H9 (cell line): ENCODE measurements around the gene SPINT2. TPM values are rescaled to one million over a fixed set of nuclear protein-coding genes. Genes with fewer than 3 reads are reported as not detected.

ENCODE experiments used
- DNase-seq: peaks from one replicate; pipeline ENCODE4 v3.0.0-alpha.2; 2017
- H2AFZ ChIP-seq: one replicate; pipeline ENCODE4 v1.6.1; 2013; ENCODE audit warnings: mild to moderate bottlenecking, low read length, control low read depth, moderate library complexity
- H2AK5ac ChIP-seq: 2 replicates; pipeline ENCODE4 v1.6.1; 2013; ENCODE audit warnings: low read length, control low read depth, mixed read lengths; ENCODE audit not compliant: insufficient read length
- H2BK120ac ChIP-seq: one replicate; pipeline ENCODE4 v1.6.1; 2013; ENCODE audit warnings: low read depth, mild to moderate bottlenecking, low read length, control low read depth, inconsistent platforms; ENCODE audit not compliant: poor library complexity, severe bottlenecking
- H2BK12ac ChIP-seq: 2 replicates; pipeline ENCODE4 v1.6.1; 2013; ENCODE audit warnings: low read length, control low read depth, mixed read lengths, low read depth; ENCODE audit not compliant: insufficient read length
- H2BK15ac ChIP-seq: 2 replicates; pipeline ENCODE4 v1.6.1; 2013; ENCODE audit warnings: low read depth, low read length, control low read depth
- H2BK20ac ChIP-seq: one replicate; pipeline ENCODE4 v1.6.1; 2013; ENCODE audit warnings: low read depth, mild to moderate bottlenecking, low read length, control low read depth, inconsistent platforms; ENCODE audit not compliant: poor library complexity, severe bottlenecking
- H2BK5ac ChIP-seq: 2 replicates; pipeline ENCODE4 v1.6.1; 2013; ENCODE audit warnings: low read length, control low read depth, mixed read lengths; ENCODE audit not compliant: insufficient read length
- H3K14ac ChIP-seq: 2 replicates; pipeline ENCODE4 v1.6.1; 2013; ENCODE audit warnings: low read length, control low read depth; ENCODE audit not compliant: insufficient read depth
- H3K18ac ChIP-seq: 2 replicates; pipeline ENCODE4 v1.6.1; 2013; ENCODE audit warnings: low read depth, mild to moderate bottlenecking, mixed read lengths, low read length, control low read depth; ENCODE audit not compliant: insufficient read length
- H3K23ac ChIP-seq: 2 replicates; pipeline ENCODE4 v1.6.1; 2013; ENCODE audit warnings: low read length, control low read depth, mixed read lengths, low read depth; ENCODE audit not compliant: insufficient read length
- H3K23me2 ChIP-seq: 2 replicates; pipeline ENCODE4 v1.6.1; 2013; ENCODE audit warnings: low read depth, mild to moderate bottlenecking, mixed read lengths, low read length, control low read depth; ENCODE audit not compliant: insufficient read length, poor library complexity, severe bottlenecking
- H3K27ac ChIP-seq: 2 replicates; pipeline ENCODE4 v1.5.1; 2013; ENCODE audit warnings: low read length, control low read depth, mixed read lengths, low read depth; ENCODE audit not compliant: insufficient read length
- H3K27me3 ChIP-seq: 2 replicates; pipeline ENCODE4 v1.6.1; 2013; ENCODE audit warnings: low read length, control low read depth, inconsistent platforms; ENCODE audit not compliant: insufficient read depth
- H3K4ac ChIP-seq: 2 replicates; pipeline ENCODE4 v1.6.1; 2013; ENCODE audit warnings: low read depth, mild to moderate bottlenecking, control low read depth, inconsistent platforms, low read length, moderate library complexity
- H3K4me1 ChIP-seq: 2 replicates; pipeline ENCODE4 v1.6.1; 2013; ENCODE audit warnings: low read length, control low read depth, inconsistent platforms; ENCODE audit not compliant: insufficient read depth
- H3K4me2 ChIP-seq: 2 replicates; pipeline ENCODE4 v1.6.1; 2013; ENCODE audit warnings: low read length, control low read depth, mixed read lengths; ENCODE audit not compliant: insufficient read length, insufficient read depth
- H3K56ac ChIP-seq: 2 replicates; pipeline ENCODE4 v1.6.1; 2013; ENCODE audit warnings: low read depth, mild to moderate bottlenecking, mixed read lengths, low read length, control low read depth; ENCODE audit not compliant: insufficient read length
- H3K79me1 ChIP-seq: 2 replicates; pipeline ENCODE4 v1.6.1; 2013; ENCODE audit warnings: low read depth, mild to moderate bottlenecking, moderate library complexity, low read length, control low read depth, inconsistent platforms; ENCODE audit not compliant: insufficient read depth, poor library complexity, severe bottlenecking
- H3K79me2 ChIP-seq: 2 replicates; pipeline ENCODE4 v1.6.1; 2013; ENCODE audit warnings: low read length, control low read depth, inconsistent platforms; ENCODE audit not compliant: insufficient read depth
- H3K9ac ChIP-seq: 2 replicates; pipeline ENCODE4 v1.6.1; 2013; ENCODE audit warnings: low read length, control low read depth, mixed read lengths; ENCODE audit not compliant: insufficient read length; ENCODE audit errors: extremely low read depth
- H3K9me3 ChIP-seq: one replicate; pipeline ENCODE4 v1.6.1; 2013; ENCODE audit warnings: low read depth, low read length, inconsistent platforms; ENCODE audit not compliant: control insufficient read depth
- H3T11ph ChIP-seq: one replicate; pipeline ENCODE4 v1.6.1; 2013; ENCODE audit warnings: mild to moderate bottlenecking, low read length, control low read depth, inconsistent platforms
- H4K20me1 ChIP-seq: one replicate; pipeline ENCODE4 v1.6.1; 2013; ENCODE audit not compliant: control insufficient read depth, insufficient read length, insufficient read depth
- H4K5ac ChIP-seq: 2 replicates; pipeline ENCODE4 v1.6.1; 2013; ENCODE audit warnings: low read depth, mild to moderate bottlenecking, mixed read lengths, low read length, control low read depth; ENCODE audit not compliant: insufficient read length
- H4K8ac ChIP-seq: replicated peaks from 2 replicates; pipeline ENCODE4 v1.6.1; 2013; ENCODE audit warnings: low read length, control low read depth, mixed read lengths, low read depth; ENCODE audit not compliant: insufficient read length
- H4K91ac ChIP-seq: 2 replicates; pipeline ENCODE4 v1.6.1; 2013; ENCODE audit warnings: low read depth, mild to moderate bottlenecking, moderate library complexity, mixed read lengths, low read length, control low read depth; ENCODE audit not compliant: insufficient read length
- H3K27ac Mint-ChIP-seq, 3 experiments: 2 replicates in 2 of 3; 3 replicates in 1 of 3; pipeline ENCODE4 v1.8.0; 2020 to 2021; ENCODE audit warnings: mixed read lengths in 3 of 3, mild to moderate bottlenecking in 1 of 3, moderate library complexity in 1 of 3
- H3K27me3 Mint-ChIP-seq: 2 replicates; pipeline ENCODE4 v1.8.0; 2021; ENCODE audit warnings: low read depth, mild to moderate bottlenecking, moderate library complexity, mixed read lengths
- H3K36me3 Mint-ChIP-seq, 3 experiments: 2 replicates in 2 of 3; 3 replicates in 1 of 3; pipeline ENCODE4 v1.8.0; 2020 to 2021; ENCODE audit warnings: low read depth in 3 of 3, mixed read lengths in 3 of 3; ENCODE audit not compliant: insufficient read depth in 1 of 3
- H3K4me1 Mint-ChIP-seq, 2 experiments: 2 replicates each; pipeline ENCODE4 v1.8.0; 2020; ENCODE audit warnings: mixed read lengths in 2 of 2
- H3K4me3 Mint-ChIP-seq, 2 experiments: 2 replicates in 1 of 2; 3 replicates in 1 of 2; pipeline ENCODE4 v1.8.0; 2020 to 2021; ENCODE audit warnings: mild to moderate bottlenecking in 2 of 2, mixed read lengths in 2 of 2, moderate library complexity in 1 of 2
- H3K9me3 Mint-ChIP-seq, 2 experiments: 2 replicates in 1 of 2; 3 replicates in 1 of 2; pipeline ENCODE4 v1.8.0; 2020; ENCODE audit warnings: mild to moderate bottlenecking in 2 of 2, mixed read lengths in 2 of 2, moderate library complexity in 1 of 2
- WGBS: extraction: QIAGEN DNeasy Blood & Tissue Kit; methylation state at CpG from one replicate; pipeline ENCODE4 v1.1.7; 2013; ENCODE audit warnings: missing lambda C conversion rate, low lambda C conversion rate, mixed read lengths; ENCODE audit not compliant: insufficient read length; ENCODE audit errors: extremely low coverage; 5-methylcytosine and 5-hydroxymethylcytosine counted together
- total RNA-seq: library from RNA; stranded (reverse); gene quantifications from 2 replicates; pipeline ENCODE4 v1.2.1, GENCODE V29; 2021
- TF ChIP-seq, protein P1 (sequence below): fragments of 200-600 bp; sonication (generic); conservative IDR thresholded peaks from 3 replicates; pipeline ENCODE4 v1.8.0; 2021; ENCODE audit warnings: antibody characterized with exemption, mild to moderate bottlenecking

The SPINT2 gene
- total RNA-seq, 1 experiment from 2014 or later, result 283 TPM

DNA sequence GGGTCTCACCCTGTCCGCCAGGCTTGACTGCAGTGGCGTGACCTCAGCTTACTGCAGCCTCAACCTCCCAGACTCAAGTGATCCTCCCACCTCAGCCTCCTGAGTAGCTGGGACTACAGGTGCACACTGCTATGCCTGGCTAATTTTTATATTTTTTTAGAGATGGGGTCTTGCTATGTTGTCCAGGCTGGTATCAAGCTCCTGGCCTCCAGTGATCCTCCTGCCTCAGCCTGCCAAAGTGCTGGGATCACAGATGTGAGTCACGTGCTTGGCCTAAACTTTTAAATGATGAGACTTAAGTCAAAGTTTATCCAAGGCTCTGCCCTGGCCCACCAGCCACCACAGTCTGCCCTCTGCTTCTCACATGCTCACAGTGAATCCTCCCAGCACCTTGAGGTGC lies 41.9 kb downstream of the SPINT2 start:
- Histone ChIP-seq H2BK120ac (no peak overlapping the region), H4K5ac (no peak overlapping the region), H3K4ac (no peak overlapping the region), H3K4me2 (no peak overlapping the region), H2AFZ (no peak overlapping the region), H2BK5ac (no peak overlapping the region), H3K56ac (no peak overlapping the region), H3K27me3 (no peaks in the 10 kb centered on the region), H4K20me1 (no peaks in the 10 kb centered on the region), H2BK20ac (no peak overlapping the region), H3K4me1 (no peaks in the 10 kb centered on the region), H4K8ac (no peak overlapping the region), H4K91ac (no peak overlapping the region), H3K27ac (no peak overlapping the region), H3K23me2 (no peaks in the 10 kb centered on the region), H3K79me2 (no peaks in the 10 kb centered on the region), H3K23ac (no peak overlapping the region), H3K9ac (no peak overlapping the region), H2BK15ac (no peak overlapping the region), H3K9me3 (no peaks in the 10 kb centered on the region), H2AK5ac (no peak overlapping the region), H3T11ph (no peak overlapping the region), H3K79me1 (no peaks in the 10 kb centered on the region), H2BK12ac (no peak overlapping the region), H3K18ac (no peak overlapping the region), H3K14ac (no peak overlapping the region)
- no peak for DNase-seq
- Mint-ChIP-seq H3K36me3 (peaks cover 3 to 22% (median 8%) of the 10 kb centered on the region in 3 experiments; a peak in 6 of 7 replicates), H3K27me3 (no peaks in the 10 kb centered on the region), H3K27ac (no peak overlapping the region), H3K4me1 (peaks cover 8 to 10% of the 10 kb centered on the region in 2 experiments; a peak in 3 of 4 replicates), H3K9me3 (no peaks in the 10 kb centered on the region), H3K4me3 (no peak overlapping the region; a peak in 1 of 5 replicates)
- WGBS, result no CpG with 5 or more reads among the region's 3 CpGs
- TF ChIP-seq, protein P1, sequence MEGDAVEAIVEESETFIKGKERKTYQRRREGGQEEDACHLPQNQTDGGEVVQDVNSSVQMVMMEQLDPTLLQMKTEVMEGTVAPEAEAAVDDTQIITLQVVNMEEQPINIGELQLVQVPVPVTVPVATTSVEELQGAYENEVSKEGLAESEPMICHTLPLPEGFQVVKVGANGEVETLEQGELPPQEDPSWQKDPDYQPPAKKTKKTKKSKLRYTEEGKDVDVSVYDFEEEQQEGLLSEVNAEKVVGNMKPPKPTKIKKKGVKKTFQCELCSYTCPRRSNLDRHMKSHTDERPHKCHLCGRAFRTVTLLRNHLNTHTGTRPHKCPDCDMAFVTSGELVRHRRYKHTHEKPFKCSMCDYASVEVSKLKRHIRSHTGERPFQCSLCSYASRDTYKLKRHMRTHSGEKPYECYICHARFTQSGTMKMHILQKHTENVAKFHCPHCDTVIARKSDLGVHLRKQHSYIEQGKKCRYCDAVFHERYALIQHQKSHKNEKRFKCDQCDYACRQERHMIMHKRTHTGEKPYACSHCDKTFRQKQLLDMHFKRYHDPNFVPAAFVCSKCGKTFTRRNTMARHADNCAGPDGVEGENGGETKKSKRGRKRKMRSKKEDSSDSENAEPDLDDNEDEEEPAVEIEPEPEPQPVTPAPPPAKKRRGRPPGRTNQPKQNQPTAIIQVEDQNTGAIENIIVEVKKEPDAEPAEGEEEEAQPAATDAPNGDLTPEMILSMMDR, result no peak
